ENCODE data around the gene SLC39A10. TPM values are rescaled to one million over a fixed set of nuclear protein-coding genes. Genes with fewer than 3 reads are reported as not detected.

Gene SLC39A10
- polyA plus RNA-seq, 1 of the 3 experiments (the other 2 are of a cell fraction) = 12.3 TPM

GRCh38 chr2:195626507-195626906, 30.5 kb upstream of the SLC39A10 start:
- Histone ChIP-seq H2AFZ (ENCODE audit: low read depth) (peak overlapping the region; percentile 63; the same call in 1 of the 2 replicates), H3K27ac (ENCODE audit: low read depth in 2 of 2, low read length in 1 of 2) (no peak overlapping the region), H3K9me3 (no peaks in the 10 kb centered on the region), H3K36me3 (replicated peaks in 1 of 2; ENCODE audit: control insufficient read depth in 1 of 2, insufficient read depth in 2 of 2, low read length in 1 of 2) (no peaks in the 10 kb centered on the region), H3F3A (replicated peaks; ENCODE audit: insufficient read depth) (peaks cover 18% of the 10 kb centered on the region), H3K27me3 (ENCODE audit: insufficient read depth) (no peaks in the 10 kb centered on the region), H3K79me2 (ENCODE audit: insufficient read depth) (peaks cover 6% of the 10 kb centered on the region), H3K9me2 (no peaks in the 10 kb centered on the region), H3K4me2 (no peak overlapping the region), H3K4me1 (ENCODE audit: control insufficient read depth in 1 of 2, insufficient read depth in 2 of 2, low read depth in 1 of 2, low read length in 1 of 2) (peaks cover 0 to 11% of the 10 kb centered on the region in 2 experiments; a peak in 1 of 4 replicates), H4K20me1 (ENCODE audit: insufficient read depth) (no peaks in the 10 kb centered on the region), H3K4me3 (ENCODE audit: low read depth in 2 of 2, low read length in 1 of 2) (no peak overlapping the region), H3K9ac (no peak overlapping the region)
- DNase-seq = no peak
- CTCF ChIA-PET = interaction anchor here (0.7 to 1.0 kb wide), 2 partner anchors 10 to 34 kb away, joined by 3 to 4 read pairs; no protein-coding TSS in a partner anchor
- TF ChIP-seq MEF2A (IDR thresholded peaks at IDR 0.05; ENCODE audit: borderline replicate concordance, low read depth) = no peak
- TF ChIP-seq EP300 (IDR thresholded peaks at IDR 0.05; ENCODE audit: borderline replicate concordance in 1 of 2, low read depth in 1 of 2, low read length in 1 of 2) = no peak
- no peak for TF ChIP-seq RXRA (IDR thresholded peaks at IDR 0.05; ENCODE audit: borderline replicate concordance, low read depth)
- TF ChIP-seq FOXJ3 (CRISPR knock-in tag; IDR thresholded peaks at IDR 0.05) = no peak
- TF ChIP-seq MAX (IDR thresholded peaks at IDR 0.05; ENCODE audit: low read depth) = no peak
- WGBS (ENCODE audit: low lambda C conversion rate) = 93% methylated on average over 2 of the region's 2 CpGs
- POLR2A ChIA-PET = no interaction called here

- Histone ChIP-seq H3F3A (replicated peaks; ENCODE audit: insufficient read depth) (peaks cover 15% of the 10 kb centered on the region), H3K9me3 (no peaks in the 10 kb centered on the region), H3K27ac (ENCODE audit: low read depth in 2 of 2, low read length in 1 of 2) (no peak overlapping the region), H3K9ac (no peak overlapping the region), H4K20me1 (ENCODE audit: insufficient read depth) (no peaks in the 10 kb centered on the region), H3K4me1 (ENCODE audit: control insufficient read depth in 1 of 2, insufficient read depth in 2 of 2, low read depth in 1 of 2, low read length in 1 of 2) (0 out of 4 replicates have a peak, but pooled peaks cover 0 to 11% of the 10 kb centered on the region in 2 experiments), H3K4me3 (ENCODE audit: low read depth in 2 of 2, low read length in 1 of 2) (no peak overlapping the region), H3K27me3 (ENCODE audit: insufficient read depth) (no peaks in the 10 kb centered on the region), H2AFZ (ENCODE audit: low read depth) (no peak overlapping the region), H3K79me2 (ENCODE audit: insufficient read depth) (no peaks in the 10 kb centered on the region; the same call in none of the 2 replicates), H3K36me3 (replicated peaks in 1 of 2; ENCODE audit: control insufficient read depth in 1 of 2, insufficient read depth in 2 of 2, low read length in 1 of 2) (no peaks in the 10 kb centered on the region), H3K9me2 (no peaks in the 10 kb centered on the region), H3K4me2 (no peak overlapping the region)
- no peak for DNase-seq
- WGBS (ENCODE audit: low lambda C conversion rate) = 91% methylated on average over 1 of the region's 1 CpG
- TF ChIP-seq ZBTB33 (IDR thresholded peaks at IDR 0.05; ENCODE audit: borderline replicate concordance, low read depth) (no peak), TEAD4 (IDR thresholded peaks at IDR 0.05; ENCODE audit: borderline replicate concordance, insufficient read depth) (no peak), FOSL2 (IDR thresholded peaks at IDR 0.05; ENCODE audit: borderline replicate concordance, low read depth) (no peak), GABPA (IDR thresholded peaks at IDR 0.05; ENCODE audit: low read depth) (no peak), RAD21 (IDR thresholded peaks at IDR 0.05; ENCODE audit: low read length) (no peak), JUND (IDR thresholded peaks at IDR 0.05) (no peak), YY1 (IDR thresholded peaks at IDR 0.05; ENCODE audit: low read depth) (no peak), CTCF (IDR thresholded peaks at IDR 0.05) (no peak), FOXJ3 (CRISPR knock-in tag; IDR thresholded peaks at IDR 0.05) (no peak)
- TF ChIP-seq, protein P1, sequence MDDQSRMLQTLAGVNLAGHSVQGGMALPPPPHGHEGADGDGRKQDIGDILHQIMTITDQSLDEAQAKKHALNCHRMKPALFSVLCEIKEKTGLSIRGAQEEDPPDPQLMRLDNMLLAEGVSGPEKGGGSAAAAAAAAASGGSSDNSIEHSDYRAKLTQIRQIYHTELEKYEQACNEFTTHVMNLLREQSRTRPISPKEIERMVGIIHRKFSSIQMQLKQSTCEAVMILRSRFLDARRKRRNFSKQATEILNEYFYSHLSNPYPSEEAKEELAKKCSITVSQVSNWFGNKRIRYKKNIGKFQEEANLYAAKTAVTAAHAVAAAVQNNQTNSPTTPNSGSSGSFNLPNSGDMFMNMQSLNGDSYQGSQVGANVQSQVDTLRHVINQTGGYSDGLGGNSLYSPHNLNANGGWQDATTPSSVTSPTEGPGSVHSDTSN (IDR thresholded peaks at IDR 0.05) = no peak
- ChIA-PET CTCF (interaction anchor here (2.7 kb wide), 1 partner anchor 31 kb away, joined by 6 read pairs; no protein-coding TSS in a partner anchor), POLR2A (no interaction called here)
Observed at GRCh38 chr2:195628666-195629065, 28.4 kb upstream of the SLC39A10 start.
